Measurements from ENCODE around the gene PMF1. TPM values are rescaled to one million over a fixed set of nuclear protein-coding genes. Genes with fewer than 3 reads are reported as not detected.
A peak's percentile ranks its signal among the peaks of the same experiment; 100 is the strongest.

Gene PMF1
- total RNA-seq, 1 donor from 2014 or later, result 105 TPM

- Mint-ChIP-seq H3K4me3 (peak overlapping the region; percentile 43), H3K4me1 (ENCODE audit: low read depth) (peaks cover 43% of the 10 kb centered on the region), H3K27me3 (ENCODE audit: insufficient read depth) (no peaks in the 10 kb centered on the region), H3K27ac (no peak overlapping the region), H3K9me3 (no peaks in the 10 kb centered on the region), H3K36me3 (ENCODE audit: low read depth) (peaks cover 13% of the 10 kb centered on the region)
- intact Hi-C loops (cut with micrococcal nuclease), result loop anchor here (5.0 kb wide), 3 partner anchors 163 to 1147 kb away; partner anchors contain the start of genes IQGAP3 and SLC50A1
- DNase-seq (ENCODE audit: low spot score), result no peak
These were observed 72.0 kb downstream of the PMF1 start for GRCh38 chr1:156284757-156285156.

- H3K27ac Mint-ChIP-seq, result no peak overlapping the region
- DNase-seq (ENCODE audit: low spot score), result no peak
These were observed 72.6 kb downstream of the PMF1 start for GRCh38 chr1:156285437-156285836.

GRCh38 chr1:156286061-156286460 is 73.3 kb downstream of the PMF1 start:
- Mint-ChIP-seq H3K36me3 (ENCODE audit: low read depth) (peaks cover 14% of the 10 kb centered on the region), H3K4me1 (ENCODE audit: low read depth) (peaks cover 30% of the 10 kb centered on the region), H3K27me3 (ENCODE audit: insufficient read depth) (no peaks in the 10 kb centered on the region), H3K4me3 (no peak overlapping the region), H3K27ac (no peak overlapping the region), H3K9me3 (no peaks in the 10 kb centered on the region)
- no peak for DNase-seq (ENCODE audit: low spot score)
- intact Hi-C loops (cut with micrococcal nuclease), result no loop called here

More at GRCh38 chr1:156285437-156285836, 72.6 kb downstream of the PMF1 start:
- intact Hi-C loops (cut with micrococcal nuclease), result no loop called here
- Mint-ChIP-seq H3K27me3 (ENCODE audit: insufficient read depth) (no peaks in the 10 kb centered on the region), H3K4me1 (ENCODE audit: low read depth) (peaks cover 37% of the 10 kb centered on the region), H3K4me3 (no peak overlapping the region), H3K9me3 (no peaks in the 10 kb centered on the region), H3K36me3 (ENCODE audit: low read depth) (peaks cover 14% of the 10 kb centered on the region)

Other genes starting within 250 kb of the PMF1 start
- 221 and 222 TPM in 2 replicates for gene ARHGEF2, start 234.5 kb upstream of the PMF1 start, total RNA-seq
- 195 TPM in 2 replicates for gene SSR2, start 192.1 kb upstream of the PMF1 start, total RNA-seq
- 59.5 and 64.5 TPM in 2 replicates for gene UBQLN4, start 159.2 kb upstream of the PMF1 start, total RNA-seq
- 66.8 and 67.1 TPM in 2 replicates for gene LAMTOR2, start 158.2 kb upstream of the PMF1 start, total RNA-seq
- gene RAB25, start 151.8 kb upstream of the PMF1 start, total RNA-seq, result 0.18 TPM in 1 of 2 replicates, not detected in the other
- gene MEX3A, start 130.5 kb upstream of the PMF1 start, total RNA-seq, result 0.27 and 0.41 TPM in 2 replicates
- gene LMNA, start 98.3 kb upstream of the PMF1 start, total RNA-seq, result 80.1 and 84.1 TPM in 2 replicates
- 8.8 and 9.0 TPM in 2 replicates for gene SEMA4A, start 59.4 kb upstream of the PMF1 start, total RNA-seq
- gene SLC25A44, start 18.9 kb upstream of the PMF1 start, total RNA-seq, result 67.6 and 79.3 TPM in 2 replicates
- 1.8 and 2.5 TPM in 2 replicates for gene BGLAP, start 29.2 kb downstream of the PMF1 start, total RNA-seq
- 5.0 and 5.2 TPM in 2 replicates for gene PAQR6, start 35.0 kb downstream of the PMF1 start, total RNA-seq
- 95.6 TPM in 2 replicates for gene SMG5, start 69.8 kb downstream of the PMF1 start, total RNA-seq
- gene TMEM79, start 71.3 kb downstream of the PMF1 start, total RNA-seq, result 8.9 and 9.6 TPM in 2 replicates
- gene GLMP, start 82.7 kb downstream of the PMF1 start, total RNA-seq, result 17.2 and 20.3 TPM in 2 replicates
- 0.56 TPM in 1 of 2 replicates, not detected in the other for gene VHLL, start 86.3 kb downstream of the PMF1 start, total RNA-seq
- gene CCT3, start 125.3 kb downstream of the PMF1 start, total RNA-seq, result 567 and 570 TPM in 2 replicates
- gene TSACC, start 125.5 kb downstream of the PMF1 start, total RNA-seq, result 0.81 TPM in 1 of 2 replicates, not detected in the other
- not detected in 2 replicates for gene RHBG, start 156.2 kb downstream of the PMF1 start, total RNA-seq

Measured in activated T-helper 1 cell treated with anti-CD3 and anti-CD28 coated beads, Interleukin-12 subunit alpha, Interleukin-12 subunit beta, Interleukin-2, Interleukin-4 antibody, amounts not matched to agents 30 ng/mL and 10 ng/mL and 1 ng/mL, durations not matched to agents 14 hours and 24 hours and 36 hours (primary cell).